HG03378 (cell line): ENCODE measurements around the gene CHRNB1.

Experiments
- ATAC-seq: cut with Tn5 transposase; IDR thresholded peaks from one replicate; pipeline ENCODE4 v1.9.1; 2021; ENCODE audit warnings: mild to moderate bottlenecking, moderate library complexity; ENCODE audit not compliant: unreplicated experiment

The CHRNB1 gene

DNA sequence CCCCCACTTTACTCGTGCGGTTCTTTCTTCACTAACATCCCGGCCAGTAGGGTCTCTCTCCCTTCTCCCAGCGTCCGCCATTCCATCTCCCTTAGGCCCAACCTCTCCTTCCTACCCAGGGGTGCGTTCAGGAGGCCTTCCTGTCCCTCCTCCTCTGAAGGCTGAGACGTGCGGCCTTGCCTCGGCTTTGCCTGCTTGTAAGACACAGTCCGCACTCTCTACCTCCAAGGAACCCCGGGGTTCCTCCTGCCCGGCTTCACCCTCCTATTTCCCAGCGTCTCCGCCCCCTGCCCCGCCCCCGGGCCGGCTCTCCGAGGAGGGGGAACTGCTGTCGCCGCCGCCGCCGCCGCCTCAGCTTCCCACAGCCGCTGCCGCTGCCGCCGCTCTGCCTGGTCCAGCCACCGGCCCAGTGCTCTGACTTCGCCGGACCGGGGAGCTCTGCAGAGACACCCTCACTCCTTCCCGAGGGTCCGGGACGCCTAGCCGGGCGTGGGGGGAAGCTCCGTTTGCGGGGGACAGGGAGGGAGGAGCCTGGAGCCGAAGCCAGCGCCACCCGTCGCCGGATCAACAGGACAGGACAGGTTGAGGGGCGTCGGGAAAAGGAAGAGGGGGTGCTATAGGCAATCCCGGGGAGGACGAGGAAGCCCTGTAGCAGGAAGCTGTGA is 6.8 kb upstream of the CHRNB1 start:
- no peak for ATAC-seq

DNA sequence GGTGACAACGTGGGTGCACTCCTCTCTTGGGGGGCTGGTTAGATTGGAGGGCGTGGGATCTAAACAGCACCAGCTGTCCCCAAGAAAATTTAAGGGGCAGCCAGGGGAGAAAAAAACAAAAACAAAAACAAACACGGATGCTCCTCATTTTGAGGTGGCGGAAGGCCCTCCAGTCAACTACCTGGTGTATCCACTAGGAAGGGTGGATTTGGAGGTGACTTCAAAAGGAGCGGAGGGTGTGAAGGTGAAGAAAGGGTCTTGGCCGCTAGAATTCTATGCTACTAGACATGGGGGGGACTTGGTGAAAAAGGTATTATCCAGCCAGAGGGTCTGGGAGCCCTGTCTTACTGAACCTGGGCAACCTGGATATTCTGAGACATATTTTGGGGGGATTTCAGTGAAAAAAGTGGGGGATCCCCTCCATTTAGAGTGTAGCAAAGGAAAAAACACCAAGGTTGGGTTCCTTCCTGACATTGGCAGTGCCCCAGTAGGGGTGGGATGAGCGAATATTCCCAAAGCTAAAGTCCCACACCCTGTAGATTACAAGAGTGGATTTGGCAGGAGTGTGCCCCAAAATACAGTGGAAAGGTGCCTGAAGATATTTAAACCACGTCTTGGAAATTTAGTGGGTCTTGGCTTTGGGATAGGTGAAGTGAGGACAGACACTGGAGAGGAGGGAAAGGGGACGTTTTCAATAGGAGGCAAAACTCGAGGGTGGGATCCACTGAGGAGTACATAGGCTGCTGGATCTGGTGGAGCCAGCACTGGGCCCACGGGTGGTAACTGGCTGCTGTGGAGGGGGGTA is 6.0 kb upstream of the CHRNB1 start:
- no peak for ATAC-seq

DNA sequence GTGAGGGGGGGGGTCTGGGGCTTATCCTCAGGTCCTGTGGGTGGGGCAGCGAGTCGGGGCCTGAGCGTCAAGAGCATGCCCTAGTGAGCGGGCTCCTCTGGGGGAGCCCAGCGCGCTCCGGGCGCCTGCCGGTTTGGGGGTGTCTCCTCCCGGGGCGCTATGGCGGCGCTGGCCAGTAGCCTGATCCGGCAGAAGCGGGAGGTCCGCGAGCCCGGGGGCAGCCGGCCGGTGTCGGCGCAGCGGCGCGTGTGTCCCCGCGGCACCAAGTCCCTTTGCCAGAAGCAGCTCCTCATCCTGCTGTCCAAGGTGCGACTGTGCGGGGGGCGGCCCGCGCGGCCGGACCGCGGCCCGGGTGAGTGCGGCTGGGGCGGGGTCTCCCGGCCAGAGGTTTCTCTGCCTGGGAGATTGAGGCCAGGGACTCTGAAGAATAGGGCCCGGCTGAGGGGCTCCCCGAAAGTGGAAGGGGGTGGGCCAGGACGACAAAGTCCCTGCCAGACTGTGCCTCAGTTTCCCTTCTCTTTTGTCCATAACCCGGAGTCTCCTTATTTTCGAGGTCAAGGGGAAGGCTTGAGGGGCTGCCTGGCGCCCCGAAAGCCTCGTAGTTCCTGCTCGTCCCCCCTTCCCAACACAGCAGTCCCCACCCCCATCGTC is 5.3 kb upstream of the CHRNB1 start, which contains the start of gene FGF11:
FGF11 (plus strand) TSS at position 51 of the 651 bp plus-strand sequence; CDS start at position 160, 109 bp downstream.
- ATAC-seq: no peak

DNA sequence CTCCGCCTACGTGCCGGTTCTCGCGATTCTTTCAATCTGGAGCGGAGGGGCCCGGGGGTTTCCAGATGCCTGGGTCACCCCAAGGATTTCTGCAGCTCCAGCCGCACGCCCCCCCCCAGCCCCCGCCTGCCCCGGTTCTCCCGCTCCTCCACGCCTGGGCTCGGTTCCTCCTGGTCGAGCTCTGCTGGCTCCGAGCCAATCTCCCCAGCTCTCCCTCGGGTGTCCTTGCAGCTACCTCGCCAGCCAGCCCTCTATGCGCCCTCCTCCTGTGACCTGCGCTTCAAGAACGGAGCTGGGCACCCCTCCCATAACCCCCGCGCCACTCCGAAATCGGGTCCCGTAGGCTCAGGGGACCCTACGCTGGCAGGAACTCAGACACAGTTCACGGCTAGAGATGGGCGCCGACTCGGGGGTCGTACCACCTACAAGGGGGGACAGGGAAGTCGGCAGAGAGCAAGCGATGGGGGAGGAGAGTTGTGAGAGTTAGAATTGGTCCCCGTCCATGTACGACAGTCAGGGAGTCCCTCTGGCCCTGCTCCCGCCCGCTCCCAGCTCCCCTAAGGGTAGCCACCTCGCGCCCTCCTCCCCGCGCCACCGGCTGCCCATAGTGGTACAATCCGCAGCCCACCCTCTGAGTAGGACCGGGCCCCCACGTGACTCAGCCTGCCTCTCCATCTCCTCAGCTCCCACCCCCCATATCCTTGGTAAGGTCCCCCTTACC is 4.6 kb upstream of the CHRNB1 start:
- no peak for ATAC-seq

DNA sequence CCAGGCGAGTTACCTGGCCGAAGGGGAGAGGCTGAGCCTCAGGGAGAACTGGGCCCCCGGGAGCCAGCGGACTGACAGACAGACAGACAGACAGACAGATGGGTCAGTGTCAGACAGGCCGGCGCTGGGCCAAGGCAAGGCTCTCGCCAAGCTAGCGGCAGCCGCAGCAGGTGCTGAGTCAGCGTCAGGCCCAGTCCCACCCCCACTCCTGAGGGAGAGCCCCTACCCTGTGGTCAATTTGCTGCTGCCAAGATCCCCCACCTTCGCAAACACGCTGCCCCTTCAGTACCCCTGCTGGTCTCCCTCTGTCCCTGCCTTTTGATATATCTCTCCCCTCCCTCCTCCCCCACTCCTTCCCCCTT is 4.0 kb upstream of the CHRNB1 start:
- no peak for ATAC-seq

DNA sequence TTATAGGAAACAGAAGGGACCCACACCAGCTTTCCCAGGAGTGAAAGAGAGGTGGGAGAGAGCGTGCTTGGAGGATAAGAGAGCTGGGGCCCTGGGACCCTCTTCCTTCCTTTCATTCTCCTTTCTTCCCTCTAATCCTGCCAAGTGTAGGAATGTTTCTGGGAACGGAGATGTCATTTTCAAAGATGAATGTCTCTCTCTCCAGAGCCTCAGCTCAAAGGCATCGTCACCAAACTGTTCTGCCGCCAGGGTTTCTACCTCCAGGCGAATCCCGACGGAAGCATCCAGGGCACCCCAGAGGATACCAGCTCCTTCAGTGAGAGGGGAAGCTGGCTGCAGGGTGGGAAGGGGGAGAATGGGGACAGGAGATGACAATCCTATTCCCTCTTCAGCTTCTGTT is 3.6 kb upstream of the CHRNB1 start:
- no peak for ATAC-seq

DNA sequence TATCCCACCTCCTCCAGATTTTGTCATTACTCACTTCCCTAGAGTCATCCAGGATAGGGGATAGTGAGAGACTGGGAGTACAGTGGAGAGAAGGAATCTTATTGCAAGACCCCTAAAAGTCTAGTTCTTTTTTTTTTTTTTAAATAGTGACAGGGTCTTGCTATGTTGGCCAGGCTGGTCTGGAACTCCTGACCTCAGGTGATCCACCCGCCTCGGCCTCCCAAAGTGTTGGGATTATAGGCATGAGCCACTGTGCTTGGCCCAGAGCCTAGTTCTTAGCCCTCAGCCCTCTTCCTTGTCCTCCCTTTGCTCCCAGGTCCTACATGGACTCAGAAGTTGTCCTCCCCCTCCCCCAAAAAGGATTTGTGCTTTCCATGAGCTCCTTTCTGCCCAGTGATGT is 2.7 kb upstream of the CHRNB1 start:
- ATAC-seq: no peak

DNA sequence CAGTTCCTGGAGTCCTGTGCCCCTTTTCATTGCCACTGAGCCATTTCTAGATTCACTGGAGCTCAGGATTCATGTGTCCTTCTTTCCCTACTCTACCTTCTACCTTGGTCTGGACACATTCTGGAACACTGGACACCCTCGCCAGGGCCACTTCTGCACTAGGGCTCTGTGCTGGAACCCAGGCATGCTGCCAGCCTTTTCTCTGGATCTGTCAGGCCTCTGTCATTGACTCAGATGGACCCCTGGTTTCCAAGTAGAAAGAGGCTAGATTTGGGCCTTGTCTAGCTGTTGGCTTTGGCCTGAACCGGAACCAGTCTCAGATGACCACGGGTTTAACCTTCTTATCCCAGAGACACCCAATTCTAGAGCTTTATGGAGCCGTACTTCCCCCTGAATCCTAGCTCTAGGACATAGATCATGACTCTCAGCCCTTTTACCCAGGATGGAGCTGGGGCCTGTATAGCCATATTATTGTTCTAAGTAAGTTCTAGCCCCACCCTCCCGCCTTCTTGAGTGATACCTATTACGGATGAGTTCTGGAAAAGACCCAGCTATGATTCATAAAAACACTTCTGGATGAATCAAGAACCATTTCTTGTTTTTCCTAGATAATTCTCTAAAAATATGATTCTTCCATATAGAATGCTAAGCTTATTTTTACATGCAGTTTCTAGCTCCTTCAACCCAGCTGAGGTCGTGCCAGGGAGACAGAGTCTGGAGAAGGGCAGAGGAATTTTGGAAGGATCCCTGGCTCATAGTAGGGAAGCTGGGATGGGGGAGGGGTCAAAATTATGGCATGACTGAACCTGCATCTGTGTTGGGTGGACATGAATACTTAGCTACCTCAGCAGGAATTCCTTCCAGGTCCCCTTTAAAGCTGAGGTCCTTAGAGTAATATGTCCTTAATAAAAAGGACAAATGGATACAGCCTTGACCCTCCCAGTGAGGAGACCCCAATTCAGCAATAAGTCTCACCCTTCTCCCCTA is 1.1 kb upstream of the CHRNB1 start:
- ATAC-seq: no peak

DNA sequence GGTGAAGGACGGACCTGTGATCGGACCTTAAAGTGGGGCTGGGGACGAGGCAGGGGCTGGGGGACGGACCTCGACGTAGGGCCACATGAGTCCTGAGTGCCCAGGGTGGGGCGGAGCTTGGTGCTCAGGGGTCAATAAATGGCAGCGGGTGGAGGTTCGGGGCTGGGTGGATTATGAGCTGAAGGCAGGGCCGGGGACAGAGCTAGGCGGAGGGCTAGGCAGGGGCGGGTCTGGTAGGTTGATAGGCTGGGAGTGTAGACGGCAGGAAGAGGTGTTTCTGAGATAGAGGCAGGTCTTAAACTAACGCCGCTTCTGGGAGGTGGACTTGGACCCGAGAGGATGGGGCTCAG is 733 bp downstream of the CHRNB1 start:
- ATAC-seq: no peak

DNA sequence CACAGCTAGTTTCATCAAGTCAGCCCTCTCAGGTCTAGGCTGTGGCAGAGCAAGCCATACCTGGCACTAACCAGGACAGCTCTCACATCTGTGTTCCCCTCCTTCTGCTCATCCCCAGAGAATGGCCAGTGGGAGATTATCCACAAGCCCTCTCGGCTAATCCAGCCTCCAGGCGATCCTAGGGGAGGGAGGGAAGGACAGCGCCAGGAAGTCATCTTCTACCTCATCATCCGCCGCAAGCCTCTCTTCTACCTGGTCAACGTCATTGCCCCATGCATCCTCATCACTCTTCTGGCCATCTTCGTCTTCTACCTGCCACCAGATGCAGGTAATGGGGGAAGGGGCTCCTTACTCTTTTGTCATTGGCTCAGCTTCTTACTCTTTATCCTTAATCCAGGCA is 3.6 kb downstream of the CHRNB1 start:
- no peak for ATAC-seq

DNA sequence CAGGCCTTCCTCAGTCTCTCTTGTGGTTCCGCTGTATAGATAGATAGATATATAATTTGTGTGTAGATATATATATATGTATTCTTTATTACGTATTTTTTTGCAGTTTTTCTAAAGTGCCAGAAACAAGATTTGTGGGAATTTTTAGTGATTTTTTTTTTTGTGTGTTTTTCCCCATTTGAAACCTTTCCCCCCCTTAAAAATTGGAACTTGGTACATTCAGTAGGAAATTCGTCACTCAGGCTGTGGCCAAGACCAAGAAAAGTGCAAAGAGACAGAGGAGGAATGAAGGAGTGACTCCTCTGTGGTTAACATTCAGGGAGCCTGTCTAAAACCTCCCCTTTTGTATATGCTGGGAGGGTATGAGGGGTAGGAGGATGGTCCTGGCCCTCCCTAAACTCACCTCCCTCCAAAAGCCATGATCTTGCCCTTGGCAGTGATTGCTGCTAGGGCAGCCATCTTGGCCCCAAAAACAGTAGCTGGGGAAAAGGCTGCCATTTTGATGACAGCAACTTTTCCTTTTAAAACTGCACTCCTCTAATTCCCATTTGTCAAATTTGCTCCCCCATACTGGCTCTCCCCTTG is 15.2 kb downstream of the CHRNB1 start:
- ATAC-seq: no peak

DNA sequence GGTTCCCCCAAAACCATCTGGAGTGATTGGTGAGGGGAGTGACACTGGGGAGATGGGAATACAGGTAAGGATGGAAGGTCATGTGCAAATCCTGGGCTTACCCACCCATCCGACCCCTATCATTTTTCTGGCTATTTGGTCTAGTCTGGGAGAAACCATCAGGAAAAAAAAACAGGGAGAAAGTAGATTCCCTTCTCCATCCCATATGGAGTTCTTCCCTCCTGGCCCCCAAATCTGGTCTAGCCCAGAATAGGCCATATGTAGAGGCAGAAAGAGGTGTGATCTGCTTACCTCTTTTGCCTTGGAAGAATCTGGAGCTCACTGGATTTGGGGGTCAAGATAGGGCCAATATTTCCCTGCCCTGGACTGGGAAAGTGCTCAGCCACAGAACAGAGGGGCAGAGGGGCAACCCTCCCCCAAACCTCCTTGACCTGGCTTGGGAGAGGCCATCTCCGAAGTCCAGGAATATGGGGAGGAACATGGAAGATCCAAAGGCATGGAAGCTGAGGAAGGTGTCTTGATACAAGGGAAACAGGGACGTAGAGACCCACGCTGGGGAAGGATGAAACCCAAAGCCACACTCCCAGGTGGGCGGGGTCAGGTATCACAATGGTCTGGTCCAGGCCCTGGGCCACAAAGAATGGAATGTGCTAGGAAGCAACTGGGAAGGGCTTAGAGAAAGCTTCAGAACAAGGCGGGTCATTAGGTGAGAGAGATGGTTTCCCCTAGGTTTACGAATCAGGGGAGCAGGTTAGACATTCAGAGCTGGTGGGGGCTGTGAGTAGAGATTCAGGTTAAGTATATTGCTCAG is 16.2 kb downstream of the CHRNB1 start:
- no peak for ATAC-seq

DNA sequence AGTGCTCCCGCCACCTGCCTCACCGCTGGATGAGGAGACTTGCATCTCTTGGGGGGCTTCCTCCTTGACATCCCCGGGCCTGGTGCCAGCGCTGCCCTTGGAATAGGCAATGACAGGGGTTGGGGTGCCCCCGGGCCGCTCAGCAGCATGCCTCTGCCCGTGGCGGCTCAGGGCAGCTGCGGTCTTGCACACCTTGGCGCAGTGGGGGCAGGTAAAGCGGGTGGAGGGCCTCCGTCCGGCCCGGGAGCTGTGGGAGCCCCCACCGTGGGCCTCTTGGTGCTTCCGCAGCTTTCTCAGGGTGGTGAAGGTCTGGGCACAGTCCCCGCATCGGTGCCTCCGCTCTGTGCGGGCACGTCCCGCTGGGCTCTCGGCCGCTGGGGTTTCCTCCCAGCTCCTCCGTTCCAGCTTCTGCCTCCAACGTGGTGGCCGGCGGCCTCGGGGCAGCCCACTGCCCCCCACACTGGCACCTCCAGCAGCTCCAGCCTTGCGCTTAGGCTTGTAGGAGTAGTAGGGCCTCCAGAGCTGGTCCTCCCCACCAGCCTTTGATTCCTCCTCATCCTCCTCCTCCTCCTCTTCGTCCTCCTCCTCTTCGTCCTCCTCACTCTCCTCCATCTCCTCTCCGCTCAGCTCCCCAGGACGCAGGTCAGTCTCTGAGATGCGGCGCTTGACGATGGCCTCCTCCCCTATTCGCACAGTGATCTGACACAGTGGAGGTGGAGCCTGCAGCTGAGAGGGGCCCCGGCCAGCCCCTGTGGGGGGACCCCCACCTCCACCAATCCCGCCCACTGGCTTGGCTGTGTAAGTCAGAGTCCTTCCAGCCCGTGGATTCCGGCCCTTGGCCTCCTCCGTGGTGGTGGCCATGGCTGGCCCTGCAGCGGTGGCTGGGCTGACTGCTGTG is 17.9 kb downstream of the CHRNB1 start:
- no peak for ATAC-seq

DNA sequence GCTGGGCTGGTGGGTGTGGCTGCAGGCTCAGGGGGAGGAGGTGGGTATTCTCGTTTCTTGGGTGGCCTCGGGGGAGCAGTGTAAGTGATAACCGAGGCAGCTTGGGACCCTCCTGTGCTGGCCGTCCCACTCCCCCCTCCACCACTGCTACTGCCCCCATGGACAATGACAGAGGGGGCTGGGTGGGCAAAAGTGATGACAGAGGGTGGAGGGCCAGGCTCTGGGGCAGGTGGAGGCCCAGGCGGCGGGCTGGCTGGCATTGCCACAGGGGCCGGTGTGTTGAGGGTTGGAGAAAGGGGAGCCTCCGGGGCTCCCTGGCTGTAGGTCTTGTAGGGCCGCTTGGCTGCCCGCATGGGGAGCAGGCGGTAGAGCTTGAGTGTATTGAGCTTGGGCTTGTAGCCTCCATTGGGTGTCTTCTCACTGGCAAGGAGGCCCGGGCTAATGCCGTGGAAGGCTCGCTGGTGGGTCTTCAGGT is 18.5 kb downstream of the CHRNB1 start:
- no peak for ATAC-seq

DNA sequence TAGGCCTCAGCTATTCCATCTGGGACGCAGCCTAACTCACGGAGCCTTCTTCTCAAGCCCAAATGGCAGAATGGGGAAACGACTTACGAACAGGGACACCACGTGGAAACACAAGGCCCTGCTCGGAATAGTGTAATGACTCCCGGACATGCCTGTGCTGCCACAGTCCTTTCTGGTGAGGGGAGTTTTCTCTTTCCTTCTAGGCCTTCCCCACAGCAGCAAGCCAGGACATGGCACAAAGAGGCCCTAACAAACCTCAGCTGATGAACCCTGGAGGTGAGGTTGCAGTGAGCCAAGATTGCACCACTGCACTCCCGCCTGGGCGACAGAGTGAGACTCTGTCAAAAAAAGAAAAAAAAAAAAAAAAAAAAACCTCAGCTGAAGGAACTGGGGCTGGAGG is 19.2 kb downstream of the CHRNB1 start:
- ATAC-seq: no peak

DNA sequence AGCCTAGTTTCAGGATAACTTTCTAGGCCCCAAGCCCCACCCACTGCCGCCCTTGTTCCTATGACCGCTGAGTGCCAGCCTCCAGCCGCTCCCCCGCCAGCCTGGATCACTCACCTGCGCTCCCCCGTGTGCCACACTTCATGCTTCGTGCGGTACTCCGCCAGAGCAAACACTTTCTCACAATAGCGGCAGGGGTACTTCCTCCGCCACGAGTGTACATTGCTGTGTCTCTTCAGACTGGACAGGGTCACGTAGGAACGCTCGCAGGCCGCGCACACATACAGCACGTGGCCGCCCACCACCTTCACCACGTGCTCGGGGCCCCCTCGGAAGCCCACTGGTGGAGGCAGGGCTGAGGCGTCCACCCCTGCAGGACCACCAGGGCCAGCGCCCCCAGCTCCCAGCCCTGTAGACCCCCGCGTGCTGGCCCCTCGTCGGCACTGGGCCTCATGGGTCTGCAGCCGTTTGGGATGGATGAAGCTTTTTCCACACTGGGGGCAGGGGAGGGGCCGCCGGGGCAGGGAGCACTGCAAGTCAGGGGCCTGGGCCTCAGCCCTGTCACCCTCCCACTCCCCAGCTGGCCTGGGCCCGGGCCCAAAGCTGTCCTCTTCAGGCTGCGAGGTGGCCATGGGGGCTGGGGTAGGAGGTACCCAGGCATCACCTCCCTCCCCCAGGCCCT is 20.9 kb downstream of the CHRNB1 start:
- ATAC-seq: no peak

DNA sequence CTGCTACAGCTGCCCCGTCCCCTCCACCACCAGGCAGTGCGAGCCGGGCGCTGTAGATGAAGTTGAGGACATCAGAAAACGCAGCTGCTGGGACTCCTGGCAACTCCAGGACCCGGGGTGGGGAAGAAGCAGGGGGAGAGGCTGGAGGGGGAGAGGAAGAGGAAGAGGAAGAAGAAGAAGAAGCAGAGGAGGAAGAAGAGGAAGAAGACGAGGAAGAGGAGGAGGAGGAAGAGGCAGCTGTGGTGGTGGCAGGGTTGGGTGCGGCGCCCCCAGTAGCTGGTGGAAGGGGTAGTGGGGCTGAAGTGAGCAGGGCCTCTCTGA is 21.4 kb downstream of the CHRNB1 start:
- ATAC-seq: no peak
